ENCODE measurements around the gene ENPP3. TPM values are rescaled to one million over a fixed set of nuclear protein-coding genes. Genes with fewer than 3 reads are reported as not detected.

ENPP3 gene
- total and polyA plus RNA-seq, 4 donors, result 0.99 to 2.1 (median 1.5) TPM

- Histone ChIP-seq H3K27ac (ENCODE audit: low read depth, low read length) (no peak overlapping the region), H3K4me1 (ENCODE audit: control insufficient read depth, insufficient read depth, low read length) (no peaks in the 10 kb centered on the region), H3K4me3 (ENCODE audit: low read depth, low read length) (no peak overlapping the region), H3K27me3 (ENCODE audit: control insufficient read depth, insufficient read depth, low read length) (no peaks in the 10 kb centered on the region), H3K36me3 (ENCODE audit: control insufficient read depth, insufficient read depth, low read length) (no peaks in the 10 kb centered on the region), H3K9me3 (ENCODE audit: control insufficient read depth, insufficient read depth, low read length) (peaks cover 2% of the 10 kb centered on the region)
- no peak for DNase-seq (ENCODE audit: low read depth in 4 of 6, low spot score in 6 of 6)
- 91% methylated on average over 2 of the region's 3 CpGs for WGBS (ENCODE audit: insufficient coverage)
Measured at GRCh38 chr6:131781687-131782086, 144.6 kb downstream of the ENPP3 start.

DNA sequence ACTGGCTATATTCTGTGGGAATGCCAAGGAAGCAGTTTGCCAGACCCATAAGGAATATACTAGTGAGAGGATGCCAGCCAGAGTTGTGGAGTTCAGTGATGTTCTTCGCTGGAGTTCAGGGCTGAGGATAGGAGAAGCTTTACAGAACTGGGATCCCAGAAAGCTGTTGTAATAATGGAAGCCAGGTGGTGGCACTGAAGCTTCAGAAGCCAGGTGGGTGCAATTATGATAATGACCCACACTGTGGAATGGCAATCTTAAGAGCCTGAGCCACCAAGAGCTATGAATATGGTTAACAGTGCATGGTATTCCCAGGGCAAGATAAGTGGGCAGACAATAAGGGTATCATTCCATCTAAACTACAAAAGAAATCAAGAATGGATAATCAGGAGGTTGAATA, 145.7 kb downstream of the ENPP3 start:
- H3K27ac ChIP-seq (ENCODE audit: low read depth, low read length), result no peak overlapping the region
- WGBS (ENCODE audit: insufficient coverage), result 88% methylated on average over 1 of the region's 1 CpG
- no peaks in the 10 kb centered on the region for H3K27me3 ChIP-seq (ENCODE audit: control insufficient read depth, insufficient read depth, low read length)
- no peak for DNase-seq (ENCODE audit: low read depth in 4 of 6, low spot score in 6 of 6)
- no peak overlapping the region for H3K4me3 ChIP-seq (ENCODE audit: low read depth, low read length)
- no peaks in the 10 kb centered on the region for H3K4me1 ChIP-seq (ENCODE audit: control insufficient read depth, insufficient read depth, low read length)
- H3K9me3 ChIP-seq (ENCODE audit: control insufficient read depth, insufficient read depth, low read length), result peaks cover 2% of the 10 kb centered on the region
- no peaks in the 10 kb centered on the region for H3K36me3 ChIP-seq (ENCODE audit: control insufficient read depth, insufficient read depth, low read length)

DNA sequence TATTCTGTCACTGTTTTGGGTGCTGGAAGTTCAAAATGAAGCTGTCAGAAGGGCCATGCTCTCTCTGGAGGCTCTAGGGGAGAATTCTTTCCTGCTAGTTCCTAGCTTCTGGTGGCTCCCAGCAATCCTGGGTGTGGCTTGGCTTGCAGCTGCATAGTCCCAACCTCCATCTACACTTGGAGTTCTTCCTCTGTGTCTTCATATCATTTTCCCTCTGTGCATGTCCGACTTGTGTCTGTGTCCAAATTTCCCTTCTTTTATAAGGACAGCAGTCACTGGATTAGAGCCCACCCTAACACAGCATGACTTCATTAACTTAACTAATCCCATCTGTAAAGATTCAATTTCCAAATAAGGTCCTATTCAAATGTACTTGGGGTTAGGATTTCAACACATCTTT, 147.5 kb downstream of the ENPP3 start:
- peaks cover 2% of the 10 kb centered on the region for H3K9me3 ChIP-seq (ENCODE audit: control insufficient read depth, insufficient read depth, low read length)
- no peak for DNase-seq (ENCODE audit: low read depth in 4 of 6, low spot score in 6 of 6)
- no peaks in the 10 kb centered on the region for H3K36me3 ChIP-seq (ENCODE audit: control insufficient read depth, insufficient read depth, low read length)
- H3K27ac ChIP-seq (ENCODE audit: low read depth, low read length), result no peak overlapping the region
- no peaks in the 10 kb centered on the region for H3K4me1 ChIP-seq (ENCODE audit: control insufficient read depth, insufficient read depth, low read length)
- WGBS (ENCODE audit: insufficient coverage), result 100% methylated on average over 1 of the region's 1 CpG
- H3K27me3 ChIP-seq (ENCODE audit: control insufficient read depth, insufficient read depth, low read length), result no peaks in the 10 kb centered on the region
- H3K4me3 ChIP-seq (ENCODE audit: low read depth, low read length), result no peak overlapping the region

DNA sequence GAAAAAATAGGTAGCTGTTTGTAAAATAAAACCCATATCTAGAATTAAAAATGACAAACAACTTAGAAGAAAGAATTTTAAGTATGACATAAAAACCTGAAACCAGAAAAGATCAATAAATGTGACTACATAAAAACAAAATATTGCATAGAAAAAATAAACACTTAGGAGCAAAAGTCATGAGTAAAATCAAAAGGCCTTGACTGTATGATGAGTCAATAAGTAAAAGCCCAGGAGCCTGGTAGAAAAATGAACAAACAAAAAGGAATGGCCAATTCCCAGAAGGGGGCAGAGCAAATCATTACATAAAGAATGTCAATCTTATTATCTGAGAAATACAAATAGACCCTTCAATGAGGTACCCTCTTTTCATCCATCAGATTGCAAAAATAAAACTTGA, 150.0 kb downstream of the ENPP3 start:
- Histone ChIP-seq H3K27me3 (ENCODE audit: control insufficient read depth, insufficient read depth, low read length) (no peaks in the 10 kb centered on the region), H3K4me1 (ENCODE audit: control insufficient read depth, insufficient read depth, low read length) (no peaks in the 10 kb centered on the region), H3K27ac (ENCODE audit: low read depth, low read length) (no peak overlapping the region), H3K9me3 (ENCODE audit: control insufficient read depth, insufficient read depth, low read length) (no peaks in the 10 kb centered on the region), H3K36me3 (ENCODE audit: control insufficient read depth, insufficient read depth, low read length) (no peaks in the 10 kb centered on the region), H3K4me3 (ENCODE audit: low read depth, low read length) (no peak overlapping the region)
- no peak for DNase-seq (ENCODE audit: low read depth in 4 of 6, low spot score in 6 of 6)

- Histone ChIP-seq H3K27ac (ENCODE audit: low read depth, low read length) (no peak overlapping the region), H3K9me3 (ENCODE audit: control insufficient read depth, insufficient read depth, low read length) (no peaks in the 10 kb centered on the region)
- 45% methylated on average over 5 of the region's 8 CpGs for WGBS (ENCODE audit: insufficient coverage)
Measured at GRCh38 chr6:131787766-131788712, 150.9 kb downstream of the ENPP3 start.

GRCh38 chr6:131789219-131789618, 152.1 kb downstream of the ENPP3 start:
- H3K27ac ChIP-seq (ENCODE audit: low read depth, low read length), result no peak overlapping the region
- H3K9me3 ChIP-seq (ENCODE audit: control insufficient read depth, insufficient read depth, low read length), result no peaks in the 10 kb centered on the region
- no peaks in the 10 kb centered on the region for H3K36me3 ChIP-seq (ENCODE audit: control insufficient read depth, insufficient read depth, low read length)
- no peaks in the 10 kb centered on the region for H3K27me3 ChIP-seq (ENCODE audit: control insufficient read depth, insufficient read depth, low read length)
- no peaks in the 10 kb centered on the region for H3K4me1 ChIP-seq (ENCODE audit: control insufficient read depth, insufficient read depth, low read length)
- no peak for DNase-seq (ENCODE audit: low read depth in 4 of 6, low spot score in 6 of 6)
- H3K4me3 ChIP-seq (ENCODE audit: low read depth, low read length), result no peak overlapping the region
- 100% methylated on average over 1 of the region's 1 CpG for WGBS (ENCODE audit: insufficient coverage)

More at GRCh38 chr6:131787766-131788712, 150.9 kb downstream of the ENPP3 start:
- Histone ChIP-seq H3K27me3 (ENCODE audit: control insufficient read depth, insufficient read depth, low read length) (no peaks in the 10 kb centered on the region), H3K4me1 (ENCODE audit: control insufficient read depth, insufficient read depth, low read length) (no peaks in the 10 kb centered on the region), H3K4me3 (ENCODE audit: low read depth, low read length) (no peak overlapping the region), H3K36me3 (ENCODE audit: control insufficient read depth, insufficient read depth, low read length) (no peaks in the 10 kb centered on the region)
- peak in 2 of 6 donors; percentile 50 to 51 for DNase-seq (ENCODE audit: low read depth in 4 of 6, low spot score in 6 of 6)

GRCh38 chr6:131791476-131791875, 154.4 kb downstream of the ENPP3 start:
- Histone ChIP-seq H3K27me3 (ENCODE audit: control insufficient read depth, insufficient read depth, low read length) (no peaks in the 10 kb centered on the region), H3K4me3 (ENCODE audit: low read depth, low read length) (no peak overlapping the region), H3K9me3 (ENCODE audit: control insufficient read depth, insufficient read depth, low read length) (no peaks in the 10 kb centered on the region), H3K4me1 (ENCODE audit: control insufficient read depth, insufficient read depth, low read length) (no peaks in the 10 kb centered on the region), H3K36me3 (ENCODE audit: control insufficient read depth, insufficient read depth, low read length) (no peaks in the 10 kb centered on the region), H3K27ac (ENCODE audit: low read depth, low read length) (no peak overlapping the region)
- no peak for DNase-seq (ENCODE audit: low read depth in 4 of 6, low spot score in 6 of 6)
- WGBS (ENCODE audit: insufficient coverage), result 0% methylated on average over 1 of the region's 5 CpGs

- 92% methylated on average over 6 of the region's 6 CpGs for WGBS (ENCODE audit: insufficient coverage)
- Histone ChIP-seq H3K36me3 (ENCODE audit: control insufficient read depth, insufficient read depth, low read length) (no peaks in the 10 kb centered on the region), H3K27ac (ENCODE audit: low read depth, low read length) (no peak overlapping the region), H3K9me3 (ENCODE audit: control insufficient read depth, insufficient read depth, low read length) (no peaks in the 10 kb centered on the region), H3K27me3 (ENCODE audit: control insufficient read depth, insufficient read depth, low read length) (no peaks in the 10 kb centered on the region), H3K4me3 (ENCODE audit: low read depth, low read length) (no peak overlapping the region), H3K4me1 (ENCODE audit: control insufficient read depth, insufficient read depth, low read length) (no peaks in the 10 kb centered on the region)
- no peak for DNase-seq (ENCODE audit: low read depth in 4 of 6, low spot score in 6 of 6)
Measured at GRCh38 chr6:131792091-131792496, 155.0 kb downstream of the ENPP3 start.

- no peaks in the 10 kb centered on the region for H3K27me3 ChIP-seq (ENCODE audit: control insufficient read depth, insufficient read depth, low read length)
- no peaks in the 10 kb centered on the region for H3K36me3 ChIP-seq (ENCODE audit: control insufficient read depth, insufficient read depth, low read length)
- no peaks in the 10 kb centered on the region for H3K4me1 ChIP-seq (ENCODE audit: control insufficient read depth, insufficient read depth, low read length)
- H3K27ac ChIP-seq (ENCODE audit: low read depth, low read length), result no peak overlapping the region
- no peak for DNase-seq (ENCODE audit: low read depth in 4 of 6, low spot score in 6 of 6)
- H3K9me3 ChIP-seq (ENCODE audit: control insufficient read depth, insufficient read depth, low read length), result no peaks in the 10 kb centered on the region
- H3K4me3 ChIP-seq (ENCODE audit: low read depth, low read length), result no peak overlapping the region
- no CpG with 5 or more reads among the region's 2 CpGs for WGBS (ENCODE audit: insufficient coverage)
Measured at GRCh38 chr6:131795366-131795765, 158.3 kb downstream of the ENPP3 start.

Data from spinal cord (tissue), 10 donors.